GM12872 (cell line): ENCODE data around the gene KRT13.

Source experiments
- TF ChIP-seq, protein P1 (sequence below): IDR thresholded peaks from 3 replicates; pipeline ENCODE4 v1.5.1; 2011; ENCODE audit warnings: low read depth, mild to moderate bottlenecking, low read length, moderate library complexity; ENCODE audit not compliant: insufficient read depth

The KRT13 gene

DNA sequence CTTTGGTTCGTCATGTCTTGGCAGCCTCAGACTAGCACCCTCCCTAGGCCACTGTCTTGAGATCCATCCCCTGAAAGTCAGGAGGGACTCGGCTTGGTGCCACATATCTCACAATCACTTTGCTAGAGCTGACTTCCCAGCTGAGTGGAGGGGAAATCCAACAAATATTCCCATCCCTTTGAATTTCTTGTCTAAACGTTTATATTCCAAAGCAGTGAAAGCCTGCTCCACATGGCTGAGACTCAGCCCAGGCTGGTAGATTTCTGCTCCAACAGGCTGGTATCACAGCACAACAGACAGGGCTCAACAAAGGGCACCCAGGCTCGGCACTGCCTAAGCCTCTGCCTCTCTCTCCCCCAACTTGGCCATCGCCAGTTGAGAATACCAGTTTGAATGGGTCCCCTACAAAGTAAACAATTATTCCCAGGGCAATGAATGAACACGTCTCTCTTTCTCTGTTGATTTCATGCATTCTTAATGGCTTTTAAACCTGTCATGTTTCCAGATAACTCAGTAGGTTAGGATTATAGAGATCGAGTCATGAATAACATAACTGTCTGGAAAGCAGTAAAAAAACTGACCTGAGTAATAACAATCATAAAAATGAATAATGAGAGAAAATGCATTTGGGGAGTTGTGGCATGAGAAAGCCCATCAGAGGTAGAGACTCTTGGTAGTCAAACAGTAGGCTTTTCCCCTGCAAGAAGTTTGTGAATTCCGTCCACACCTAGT lies 1.0 kb downstream of the KRT13 start:
- TF ChIP-seq, protein P1, sequence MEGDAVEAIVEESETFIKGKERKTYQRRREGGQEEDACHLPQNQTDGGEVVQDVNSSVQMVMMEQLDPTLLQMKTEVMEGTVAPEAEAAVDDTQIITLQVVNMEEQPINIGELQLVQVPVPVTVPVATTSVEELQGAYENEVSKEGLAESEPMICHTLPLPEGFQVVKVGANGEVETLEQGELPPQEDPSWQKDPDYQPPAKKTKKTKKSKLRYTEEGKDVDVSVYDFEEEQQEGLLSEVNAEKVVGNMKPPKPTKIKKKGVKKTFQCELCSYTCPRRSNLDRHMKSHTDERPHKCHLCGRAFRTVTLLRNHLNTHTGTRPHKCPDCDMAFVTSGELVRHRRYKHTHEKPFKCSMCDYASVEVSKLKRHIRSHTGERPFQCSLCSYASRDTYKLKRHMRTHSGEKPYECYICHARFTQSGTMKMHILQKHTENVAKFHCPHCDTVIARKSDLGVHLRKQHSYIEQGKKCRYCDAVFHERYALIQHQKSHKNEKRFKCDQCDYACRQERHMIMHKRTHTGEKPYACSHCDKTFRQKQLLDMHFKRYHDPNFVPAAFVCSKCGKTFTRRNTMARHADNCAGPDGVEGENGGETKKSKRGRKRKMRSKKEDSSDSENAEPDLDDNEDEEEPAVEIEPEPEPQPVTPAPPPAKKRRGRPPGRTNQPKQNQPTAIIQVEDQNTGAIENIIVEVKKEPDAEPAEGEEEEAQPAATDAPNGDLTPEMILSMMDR, result no peak

DNA sequence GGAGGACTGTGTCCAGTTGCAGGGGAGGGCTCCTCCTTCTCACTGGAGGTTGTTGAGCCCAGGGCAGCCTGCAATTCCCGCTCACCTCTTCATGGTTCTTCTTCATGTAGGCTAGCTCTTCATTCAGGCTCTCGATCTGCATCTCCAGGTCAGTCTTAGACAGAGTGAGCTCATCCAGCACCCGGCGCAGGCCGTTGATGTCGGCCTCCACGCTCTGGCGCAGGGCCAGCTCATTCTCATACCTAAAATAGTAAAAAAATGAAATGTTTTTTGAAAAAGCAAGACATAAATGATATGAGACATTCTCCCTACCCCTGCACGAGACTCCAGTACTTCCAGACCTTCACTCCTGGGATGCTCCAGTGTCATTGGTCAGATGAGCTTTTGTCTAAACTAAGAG lies 2.2 kb downstream of the KRT13 start:
- TF ChIP-seq, protein P1, result no peak

DNA sequence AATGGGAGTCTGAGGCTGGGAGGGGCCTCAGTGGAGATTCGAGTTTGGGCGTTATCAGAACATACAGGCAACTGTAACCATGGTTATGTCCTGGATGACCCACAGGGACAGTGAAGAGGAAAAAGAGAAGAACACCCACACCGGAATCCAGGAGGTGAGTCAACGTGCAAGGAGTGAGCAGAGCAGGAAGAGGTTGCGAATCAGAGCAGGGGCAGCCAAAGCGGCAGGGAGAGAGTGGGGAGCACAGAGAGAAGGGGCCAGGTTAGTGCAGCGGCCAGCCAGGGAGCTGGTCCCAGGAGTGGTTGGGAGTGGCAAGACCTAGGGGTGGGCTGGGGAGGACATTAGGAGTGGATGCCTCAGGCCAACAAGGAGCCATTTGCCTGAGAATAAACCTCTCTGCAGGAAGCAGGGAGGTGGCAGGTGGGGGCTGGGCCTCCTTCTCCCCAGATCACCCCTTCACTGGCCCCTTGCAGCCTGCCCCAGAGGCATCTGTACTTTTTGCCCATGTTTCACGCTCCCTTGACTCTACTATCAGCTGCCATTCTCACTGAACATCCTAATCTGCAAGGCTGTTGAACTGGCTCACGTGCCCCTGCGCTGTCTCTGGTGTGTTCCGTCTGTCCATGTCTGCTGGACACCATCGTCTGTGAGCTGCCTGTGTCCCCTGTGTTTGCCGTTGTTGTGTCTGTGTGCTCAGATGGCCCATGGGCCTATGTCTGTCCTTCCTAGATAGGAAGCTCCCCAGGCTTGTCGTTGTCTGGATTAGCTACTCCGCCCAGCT lies 5.1 kb downstream of the KRT13 start:
- TF ChIP-seq, protein P1, result no peak

DNA sequence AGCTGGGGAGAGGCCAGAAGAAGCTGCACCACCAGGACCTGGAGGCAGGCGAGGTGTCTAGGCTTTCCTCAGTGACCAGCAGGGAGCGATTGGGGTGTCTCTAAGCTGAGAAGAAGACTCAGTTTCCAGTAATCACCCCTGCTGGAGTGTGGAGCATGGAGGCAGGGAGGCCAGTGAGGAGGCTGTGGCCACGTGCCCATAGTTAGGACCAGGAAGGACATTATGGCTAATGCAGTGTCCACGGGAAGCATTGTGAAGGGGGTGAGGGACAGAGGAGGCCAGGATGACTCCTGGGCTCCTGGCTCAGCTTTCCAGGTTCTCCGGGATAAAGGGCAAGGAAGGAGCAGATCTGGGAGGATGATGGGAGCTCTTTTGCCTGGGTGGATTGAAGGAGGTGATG lies 5.7 kb downstream of the KRT13 start:
- TF ChIP-seq, protein P1, result no peak

DNA sequence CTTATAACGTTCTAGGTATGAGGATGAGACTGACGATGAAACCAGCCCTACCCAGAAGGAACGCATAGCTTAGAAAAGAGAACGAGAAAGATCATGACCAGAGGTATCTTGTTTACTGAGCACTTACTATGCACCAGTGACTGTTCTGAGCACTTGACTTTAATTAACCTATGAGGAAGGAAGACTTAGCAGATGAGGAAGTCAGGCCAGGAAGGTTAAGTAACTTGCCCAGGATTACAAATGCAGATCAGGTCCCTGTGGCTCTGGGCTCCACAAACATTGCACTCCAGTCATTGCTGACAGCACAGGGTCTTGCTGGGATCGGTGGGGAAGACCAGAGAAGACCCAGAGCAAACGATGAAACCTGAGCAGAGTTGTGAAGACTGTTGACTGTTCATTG lies 7.1 kb downstream of the KRT13 start:
- TF ChIP-seq, protein P1, result no peak

DNA sequence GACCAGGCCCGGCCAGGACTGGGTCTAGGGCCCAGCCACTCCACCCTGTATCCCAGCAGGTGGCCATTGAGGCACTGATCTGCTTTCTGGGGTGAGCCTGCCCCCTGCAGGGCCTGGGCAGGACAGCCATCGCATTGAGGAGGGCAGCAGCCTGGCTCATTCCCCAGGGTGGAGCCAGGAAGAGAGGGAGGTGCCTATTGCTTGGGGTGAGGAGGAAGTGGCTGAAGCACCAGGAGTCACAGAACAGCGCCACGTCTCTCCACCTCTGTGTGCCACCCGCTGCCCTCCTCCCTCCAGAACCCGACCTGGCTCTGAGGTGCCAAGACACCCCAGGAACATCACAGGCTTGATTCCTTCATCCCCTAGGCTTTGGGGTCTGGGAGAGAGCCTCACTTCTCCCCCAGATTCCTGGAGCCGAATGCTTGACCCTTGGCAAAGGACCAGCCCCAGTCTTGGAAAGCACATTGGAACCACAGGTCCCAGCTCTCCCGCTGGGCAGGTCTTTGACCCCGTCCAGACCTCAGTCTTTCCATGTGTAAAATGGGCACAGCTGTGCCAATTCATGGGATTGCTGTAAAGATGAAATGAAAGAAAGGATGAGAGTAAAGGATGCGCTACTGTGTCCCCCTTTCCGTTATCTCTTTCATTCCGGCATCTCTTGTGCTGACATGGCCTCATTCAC lies 8.5 kb downstream of the KRT13 start:
- TF ChIP-seq, protein P1, result peak; percentile 79

DNA sequence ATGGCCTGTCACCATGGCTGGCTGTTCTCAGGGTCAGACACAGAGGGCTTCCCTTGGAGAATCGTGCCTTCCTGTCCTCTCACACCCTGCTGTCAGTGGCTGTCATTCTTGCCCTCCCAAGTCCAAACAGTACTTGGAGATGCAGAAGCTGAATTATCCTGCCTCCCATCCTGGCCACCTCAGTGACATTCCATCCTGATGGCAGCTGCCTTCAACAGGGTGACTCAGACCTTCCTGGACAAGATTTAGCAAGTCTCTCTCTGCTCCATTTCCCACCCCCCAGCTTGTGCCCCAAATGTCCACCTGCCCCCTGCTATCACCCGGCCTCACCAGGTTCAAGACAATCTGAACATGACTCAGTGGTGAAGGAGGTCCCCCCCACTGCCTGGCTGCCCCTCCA lies 10.9 kb downstream of the KRT13 start:
- TF ChIP-seq, protein P1, result no peak
